ENCODE data around the gene SYT9. TPM values are rescaled to one million over a fixed set of nuclear protein-coding genes. Genes with fewer than 3 reads are reported as not detected.

SYT9 gene, protein sequence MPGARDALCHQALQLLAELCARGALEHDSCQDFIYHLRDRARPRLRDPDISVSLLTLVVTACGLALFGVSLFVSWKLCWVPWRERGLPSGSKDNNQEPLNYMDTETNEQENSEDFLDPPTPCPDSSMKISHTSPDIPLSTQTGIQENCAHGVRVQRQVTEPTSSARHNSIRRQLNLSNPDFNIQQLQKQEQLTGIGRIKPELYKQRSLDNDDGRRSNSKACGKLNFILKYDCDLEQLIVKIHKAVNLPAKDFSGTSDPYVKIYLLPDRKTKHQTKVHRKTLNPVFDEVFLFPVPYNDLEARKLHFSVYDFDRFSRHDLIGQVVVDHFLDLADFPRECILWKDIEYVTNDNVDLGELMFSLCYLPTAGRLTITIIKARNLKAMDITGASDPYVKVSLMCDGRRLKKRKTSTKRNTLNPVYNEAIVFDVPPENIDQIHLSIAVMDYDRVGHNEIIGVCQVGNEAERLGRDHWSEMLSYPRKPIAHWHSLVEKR
- total RNA-seq, result 0.07 to 0.15 TPM (median 0.10 TPM) in 3 replicates
- long read RNA-seq, result 0 reads

DNA sequence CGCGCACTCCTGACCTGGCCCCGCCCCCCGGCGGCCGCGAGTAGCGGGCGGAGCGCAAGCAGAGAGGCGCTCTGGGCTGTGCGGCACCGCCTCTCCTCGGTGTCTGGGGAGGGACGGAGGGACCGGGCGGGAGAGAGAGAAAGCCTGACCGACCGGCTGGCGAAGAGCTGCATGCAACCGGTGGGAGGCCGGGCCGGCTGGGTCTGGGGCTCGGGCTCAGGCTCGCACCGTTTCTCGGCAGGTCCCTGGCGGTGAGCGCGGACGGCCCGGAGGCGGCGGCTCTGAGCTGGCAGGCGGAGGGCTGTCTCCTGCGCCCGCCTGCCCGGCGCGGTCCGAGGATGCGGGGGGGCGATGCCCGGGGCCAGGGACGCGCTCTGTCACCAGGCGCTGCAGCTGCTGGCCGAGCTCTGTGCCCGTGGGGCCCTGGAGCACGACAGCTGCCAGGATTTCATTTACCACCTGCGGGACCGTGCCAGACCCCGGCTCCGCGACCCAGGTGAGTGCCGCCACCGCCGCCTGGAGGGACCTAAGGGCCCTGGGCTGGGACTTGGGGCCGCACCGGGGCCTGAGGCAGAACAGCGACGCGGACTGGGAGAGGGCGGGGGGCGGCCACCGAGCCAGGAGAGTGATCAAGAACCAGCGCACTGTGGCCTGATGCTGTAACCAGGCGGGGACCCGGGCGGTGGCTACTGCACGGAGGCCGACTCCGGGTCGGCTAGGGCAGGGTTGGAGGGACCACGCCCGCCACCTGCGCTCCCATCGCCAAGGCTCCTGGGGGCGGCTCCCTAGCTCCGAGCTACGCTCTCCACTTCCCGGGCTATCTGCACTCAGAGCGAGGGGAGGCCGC lies at the start of gene SYT9:
Gene SYT9 (plus strand): TSS at position 69 of the 847 bp plus-strand sequence. CDS start 283 bp downstream, at position 352.
- DNase-seq (ENCODE audit: low spot score), result peak; percentile 83
- Mint-ChIP-seq H3K27me3 (ENCODE audit: low read depth) (peaks cover 51% of the 10 kb centered on the region), H3K4me3 (ENCODE audit: unreplicated experiment) (peak within 1 kb of the TSS; percentile 63), H3K4me1 (ENCODE audit: low read depth) (peaks cover 2% of the 10 kb centered on the region), H3K27ac (ENCODE audit: unreplicated experiment) (no peak within 1 kb of the TSS), H3K36me3 (ENCODE audit: low read depth) (peaks cover 1% of the 10 kb centered on the region), H3K9me3 (ENCODE audit: low read depth) (peaks cover 15% of the 10 kb centered on the region)
- TF ChIP-seq, protein P1, sequence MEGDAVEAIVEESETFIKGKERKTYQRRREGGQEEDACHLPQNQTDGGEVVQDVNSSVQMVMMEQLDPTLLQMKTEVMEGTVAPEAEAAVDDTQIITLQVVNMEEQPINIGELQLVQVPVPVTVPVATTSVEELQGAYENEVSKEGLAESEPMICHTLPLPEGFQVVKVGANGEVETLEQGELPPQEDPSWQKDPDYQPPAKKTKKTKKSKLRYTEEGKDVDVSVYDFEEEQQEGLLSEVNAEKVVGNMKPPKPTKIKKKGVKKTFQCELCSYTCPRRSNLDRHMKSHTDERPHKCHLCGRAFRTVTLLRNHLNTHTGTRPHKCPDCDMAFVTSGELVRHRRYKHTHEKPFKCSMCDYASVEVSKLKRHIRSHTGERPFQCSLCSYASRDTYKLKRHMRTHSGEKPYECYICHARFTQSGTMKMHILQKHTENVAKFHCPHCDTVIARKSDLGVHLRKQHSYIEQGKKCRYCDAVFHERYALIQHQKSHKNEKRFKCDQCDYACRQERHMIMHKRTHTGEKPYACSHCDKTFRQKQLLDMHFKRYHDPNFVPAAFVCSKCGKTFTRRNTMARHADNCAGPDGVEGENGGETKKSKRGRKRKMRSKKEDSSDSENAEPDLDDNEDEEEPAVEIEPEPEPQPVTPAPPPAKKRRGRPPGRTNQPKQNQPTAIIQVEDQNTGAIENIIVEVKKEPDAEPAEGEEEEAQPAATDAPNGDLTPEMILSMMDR (IDR thresholded peaks at IDR 0.05), result peak; percentile 35

DNA sequence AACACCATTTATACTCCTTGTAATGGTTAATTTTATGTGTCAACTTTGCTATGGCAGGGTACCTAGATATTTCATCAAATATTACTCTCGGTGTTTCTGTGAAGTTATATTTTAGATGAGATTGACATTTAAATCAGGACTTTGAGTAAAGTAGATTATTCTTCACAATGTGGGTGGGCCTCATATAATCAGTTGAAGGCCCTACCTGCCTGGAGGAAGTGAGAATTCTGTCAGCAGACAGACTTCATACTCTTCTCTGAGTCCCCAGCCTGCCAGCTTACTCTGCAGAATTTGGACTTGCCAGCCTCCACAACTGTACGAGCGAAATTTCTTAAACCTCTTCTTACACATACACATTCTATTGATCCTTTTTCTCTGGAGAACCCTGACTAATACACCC lies 49.3 kb upstream of the SYT9 start:
- TF ChIP-seq, protein P1 (IDR thresholded peaks at IDR 0.05), result no peak
- Mint-ChIP-seq H3K36me3 (ENCODE audit: low read depth) (no peaks in the 10 kb centered on the region), H3K4me1 (ENCODE audit: low read depth) (peaks cover 4% of the 10 kb centered on the region), H3K4me3 (ENCODE audit: unreplicated experiment) (no peak overlapping the region), H3K27me3 (ENCODE audit: low read depth) (no peaks in the 10 kb centered on the region), H3K27ac (ENCODE audit: unreplicated experiment) (no peak overlapping the region), H3K9me3 (ENCODE audit: low read depth) (no peaks in the 10 kb centered on the region)
- no peak for DNase-seq (ENCODE audit: low spot score)

DNA sequence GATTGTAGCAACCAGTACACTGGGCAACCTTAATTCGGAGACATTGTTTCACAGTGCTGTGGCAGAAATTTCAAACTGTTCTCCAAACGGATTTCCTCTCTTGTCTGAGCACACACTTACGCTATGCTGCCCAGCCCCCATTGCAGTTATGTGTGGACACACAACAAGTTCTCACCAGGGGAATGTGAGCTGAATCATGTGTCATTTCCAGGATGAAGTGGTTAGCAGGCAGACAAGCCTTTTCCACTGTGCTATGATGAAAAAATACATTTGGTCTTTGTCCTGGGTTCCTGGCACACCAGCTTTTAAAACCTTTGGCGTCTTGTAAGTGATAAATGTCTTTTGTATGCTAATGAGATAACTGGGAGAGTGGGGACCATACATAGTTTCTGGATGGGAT lies 46.9 kb upstream of the SYT9 start:
- no peaks in the 10 kb centered on the region for H3K27me3 Mint-ChIP-seq (ENCODE audit: low read depth)
- H3K4me1 Mint-ChIP-seq (ENCODE audit: low read depth), result peaks cover 4% of the 10 kb centered on the region
- no peak overlapping the region for H3K4me3 Mint-ChIP-seq (ENCODE audit: unreplicated experiment)
- H3K36me3 Mint-ChIP-seq (ENCODE audit: low read depth), result no peaks in the 10 kb centered on the region
- H3K9me3 Mint-ChIP-seq (ENCODE audit: low read depth), result no peaks in the 10 kb centered on the region
- H3K27ac Mint-ChIP-seq (ENCODE audit: unreplicated experiment), result no peak overlapping the region
- DNase-seq (ENCODE audit: low spot score), result no peak
- TF ChIP-seq, protein P1 (IDR thresholded peaks at IDR 0.05), result no peak

DNA sequence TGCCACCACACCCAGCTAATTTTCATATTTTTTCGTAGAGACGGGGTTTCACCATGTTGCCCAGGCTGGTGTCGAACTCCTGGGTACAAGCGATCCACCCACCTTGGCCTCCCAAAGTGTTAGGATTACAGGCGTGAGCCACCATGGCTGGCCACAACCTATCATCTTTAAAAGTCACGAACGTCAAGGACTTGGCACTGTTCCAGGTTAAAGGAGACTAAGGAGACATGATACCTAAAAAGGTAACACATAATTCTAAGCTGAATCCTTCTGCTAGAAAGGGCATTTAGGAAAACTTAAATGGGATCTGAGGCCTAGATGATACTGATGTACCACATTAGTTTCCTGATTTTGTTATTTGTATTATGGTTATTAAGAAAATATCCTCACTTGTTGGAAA lies 43.3 kb upstream of the SYT9 start:
- H3K27ac Mint-ChIP-seq (ENCODE audit: unreplicated experiment), result no peak overlapping the region
- H3K9me3 Mint-ChIP-seq (ENCODE audit: low read depth), result no peaks in the 10 kb centered on the region
- H3K27me3 Mint-ChIP-seq (ENCODE audit: low read depth), result peaks cover 10% of the 10 kb centered on the region
- H3K36me3 Mint-ChIP-seq (ENCODE audit: low read depth), result no peaks in the 10 kb centered on the region
- H3K4me3 Mint-ChIP-seq (ENCODE audit: unreplicated experiment), result no peak overlapping the region
- TF ChIP-seq, protein P1 (IDR thresholded peaks at IDR 0.05), result no peak
- no peak for DNase-seq (ENCODE audit: low spot score)
- peaks cover 4% of the 10 kb centered on the region for H3K4me1 Mint-ChIP-seq (ENCODE audit: low read depth)

DNA sequence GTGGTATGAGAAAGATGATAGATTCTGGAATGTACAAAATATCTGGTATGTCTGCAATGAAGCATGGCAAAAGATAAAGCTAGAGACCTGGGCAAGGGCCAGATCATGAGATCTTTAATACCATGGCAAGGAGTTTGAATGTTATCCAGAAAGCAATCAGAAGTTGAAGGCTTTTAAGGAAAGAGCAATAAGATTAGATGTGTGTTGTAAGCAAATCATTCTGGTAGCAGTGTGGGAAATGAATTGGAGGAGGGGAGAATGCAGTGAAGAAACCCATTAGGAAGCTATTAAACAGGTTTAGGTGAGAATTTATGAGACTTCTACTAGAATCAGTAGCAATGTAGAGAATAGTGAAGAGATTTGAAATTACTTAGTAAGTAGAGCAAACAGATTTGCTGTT lies 32.2 kb upstream of the SYT9 start:
- no peaks in the 10 kb centered on the region for H3K9me3 Mint-ChIP-seq (ENCODE audit: low read depth)
- H3K4me3 Mint-ChIP-seq (ENCODE audit: unreplicated experiment), result no peak overlapping the region
- H3K36me3 Mint-ChIP-seq (ENCODE audit: low read depth), result no peaks in the 10 kb centered on the region
- TF ChIP-seq, protein P1 (IDR thresholded peaks at IDR 0.05), result no peak
- H3K27ac Mint-ChIP-seq (ENCODE audit: unreplicated experiment), result no peak overlapping the region
- no peak for DNase-seq (ENCODE audit: low spot score)
- peaks cover 27% of the 10 kb centered on the region for H3K27me3 Mint-ChIP-seq (ENCODE audit: low read depth)
- H3K4me1 Mint-ChIP-seq (ENCODE audit: low read depth), result no peaks in the 10 kb centered on the region
